HG02852 (cell line): ENCODE results near the gene ART5.

Source experiments
- ATAC-seq: cut with Tn5 transposase; IDR thresholded peaks from one replicate; pipeline ENCODE4 v1.9.1; 2021; ENCODE audit warnings: mild to moderate bottlenecking, moderate library complexity; ENCODE audit not compliant: unreplicated experiment

ART5 gene, protein sequence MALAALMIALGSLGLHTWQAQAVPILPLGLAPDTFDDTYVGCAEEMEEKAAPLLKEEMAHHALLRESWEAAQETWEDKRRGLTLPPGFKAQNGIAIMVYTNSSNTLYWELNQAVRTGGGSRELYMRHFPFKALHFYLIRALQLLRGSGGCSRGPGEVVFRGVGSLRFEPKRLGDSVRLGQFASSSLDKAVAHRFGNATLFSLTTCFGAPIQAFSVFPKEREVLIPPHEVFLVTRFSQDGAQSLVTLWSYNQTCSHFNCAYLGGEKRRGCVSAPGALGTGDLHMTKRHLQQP

DNA sequence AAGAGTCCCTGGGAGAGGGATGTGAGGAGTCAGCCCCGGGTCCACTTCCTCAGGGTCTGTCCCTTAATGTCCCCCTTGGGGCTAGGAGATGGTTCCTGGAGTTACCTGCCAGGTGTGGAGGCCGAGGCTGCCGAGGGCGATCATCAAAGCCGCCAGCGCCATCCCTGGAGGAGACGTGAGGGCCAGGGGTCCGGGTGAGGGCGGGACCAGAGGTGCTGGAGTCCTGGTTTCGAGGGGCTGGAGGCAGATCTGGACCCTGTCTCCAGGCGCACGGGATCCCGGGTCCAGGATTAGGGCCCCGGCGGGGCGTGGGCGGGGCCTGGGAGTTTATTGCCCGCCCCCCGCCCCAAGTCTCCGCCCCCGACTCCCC lies at the start of gene ART5:
Gene ART5, minus strand, starts transcription at position 292 of the 370 bp plus-strand sequence. Its CDS starts 130 bp downstream, at position 162.
- no peak for ATAC-seq

DNA sequence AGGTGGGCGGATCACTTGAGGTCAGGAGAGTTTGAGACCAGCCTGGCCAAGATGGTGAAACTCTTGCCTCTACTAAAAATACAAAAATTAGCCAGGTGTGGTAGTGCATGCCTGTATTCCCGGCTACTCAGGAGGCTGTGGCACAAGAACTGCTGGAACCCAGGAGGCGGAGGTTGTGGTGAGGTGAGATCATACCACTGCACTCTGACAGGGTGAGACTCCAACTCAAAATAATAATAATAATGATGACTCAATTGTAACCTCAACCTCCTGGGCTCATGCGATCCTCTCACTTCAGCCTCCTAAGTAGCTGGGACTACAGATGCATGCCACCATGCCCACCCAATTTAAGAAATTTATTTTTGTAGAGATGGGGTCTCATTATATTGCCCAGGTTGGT lies 45.0 kb upstream of the ART5 start:
- no peak for ATAC-seq

DNA sequence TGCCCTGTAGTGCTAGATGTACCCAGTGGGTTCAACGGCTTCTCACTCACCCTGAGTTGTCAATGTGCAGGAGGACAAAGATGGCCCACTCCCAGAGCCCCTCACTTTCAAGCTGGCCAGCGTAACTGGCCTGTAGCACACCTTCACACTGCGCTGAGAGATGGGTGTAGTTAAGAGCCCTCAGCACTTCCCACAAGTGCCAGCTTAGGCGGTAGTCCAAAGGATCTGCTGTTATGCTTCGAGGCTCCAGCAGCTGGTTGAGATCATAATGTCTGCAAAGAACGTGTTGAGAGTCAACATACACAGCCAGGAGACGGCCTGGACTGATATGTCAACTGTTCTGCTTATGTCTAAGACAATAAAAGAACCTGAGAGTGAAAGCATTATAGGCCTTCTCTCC lies 44.1 kb upstream of the ART5 start:
- no peak for ATAC-seq

DNA sequence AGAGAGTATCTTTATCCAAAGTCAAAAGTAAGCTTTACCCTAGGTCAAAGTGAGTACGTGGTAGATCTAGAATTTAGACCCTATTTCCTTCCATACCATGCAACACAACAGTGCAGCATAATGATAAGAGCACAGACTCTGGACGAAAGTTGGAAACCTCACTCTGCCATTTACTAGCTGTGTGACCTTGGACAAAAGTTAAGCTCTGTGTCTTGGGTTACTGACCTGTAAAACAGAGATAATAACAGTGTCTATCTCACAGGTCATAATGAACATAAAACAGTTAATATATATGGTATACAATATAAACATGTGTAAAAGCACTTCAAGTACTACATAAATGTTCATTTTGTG lies 43.0 kb upstream of the ART5 start:
- ATAC-seq = no peak

DNA sequence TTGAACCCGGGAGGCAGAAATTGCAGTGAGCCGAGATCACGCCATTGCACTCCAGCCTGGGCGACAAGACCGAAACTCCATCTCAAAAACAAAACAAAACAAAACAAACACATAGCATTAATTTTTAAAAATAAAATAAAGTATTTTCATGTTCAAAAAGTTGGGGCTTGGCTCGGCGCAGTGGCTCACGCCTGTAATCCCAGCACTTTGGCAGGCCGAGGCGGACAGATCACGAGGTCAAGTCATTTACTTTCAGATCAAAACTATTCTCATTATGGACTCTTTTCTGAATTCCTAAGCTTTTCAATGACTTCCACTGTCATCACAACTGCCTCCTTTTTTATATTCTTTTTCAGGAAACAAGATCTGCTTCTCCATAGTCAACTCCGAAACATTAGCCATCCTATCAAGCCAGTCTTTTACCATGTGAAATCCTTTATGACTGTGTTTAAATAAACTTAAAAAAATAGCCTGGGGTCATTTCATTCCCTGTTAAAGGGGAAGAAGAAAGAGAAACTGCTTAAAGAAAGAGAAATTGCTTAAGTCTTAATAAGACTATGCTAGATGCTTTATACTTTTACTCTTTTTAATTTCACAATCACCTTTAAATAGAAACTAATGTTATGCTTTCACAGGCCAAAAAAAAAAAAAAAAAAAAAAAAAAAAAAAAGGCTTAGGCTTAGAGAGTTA lies 42.5 kb upstream of the ART5 start:
- ATAC-seq = no peak

DNA sequence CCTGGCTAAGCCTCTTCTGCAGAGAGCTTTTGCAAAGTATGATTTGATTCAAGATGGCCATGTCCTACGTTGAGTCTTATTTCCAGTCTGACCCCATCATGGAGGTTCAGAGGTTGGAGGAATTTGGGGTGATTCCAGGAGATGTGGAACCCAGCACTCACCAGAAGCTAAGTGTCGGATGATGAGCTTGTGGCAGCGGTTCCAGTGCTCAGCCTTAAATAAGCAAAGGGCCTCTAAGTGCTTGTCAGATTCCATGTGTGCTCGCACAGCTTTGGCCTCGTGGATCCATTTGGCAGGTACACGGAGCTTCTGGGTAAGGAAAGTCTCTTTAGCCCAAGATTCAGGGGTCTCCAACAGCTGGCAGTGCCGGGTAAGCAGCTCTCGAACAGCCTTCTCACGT lies 41.2 kb upstream of the ART5 start:
- ATAC-seq = no peak

DNA sequence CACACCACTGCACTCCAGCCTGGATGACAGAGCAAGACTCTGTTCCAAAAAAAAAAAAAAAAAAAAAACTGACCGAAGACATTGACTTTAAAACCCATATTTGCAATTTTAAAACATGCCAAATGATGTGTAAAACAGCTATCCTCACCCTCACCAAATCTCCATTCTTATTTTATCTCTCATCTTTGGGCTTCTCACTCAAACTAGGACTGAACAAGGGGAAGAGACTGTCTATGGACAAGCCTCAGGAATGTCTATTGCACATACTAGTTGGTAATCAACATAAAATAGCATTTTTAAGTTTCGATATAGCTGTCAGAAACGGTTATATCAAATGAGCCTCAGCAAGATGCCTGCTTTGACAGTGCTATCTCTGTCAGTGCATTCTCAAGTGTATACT lies 37.3 kb upstream of the ART5 start:
- no peak for ATAC-seq

DNA sequence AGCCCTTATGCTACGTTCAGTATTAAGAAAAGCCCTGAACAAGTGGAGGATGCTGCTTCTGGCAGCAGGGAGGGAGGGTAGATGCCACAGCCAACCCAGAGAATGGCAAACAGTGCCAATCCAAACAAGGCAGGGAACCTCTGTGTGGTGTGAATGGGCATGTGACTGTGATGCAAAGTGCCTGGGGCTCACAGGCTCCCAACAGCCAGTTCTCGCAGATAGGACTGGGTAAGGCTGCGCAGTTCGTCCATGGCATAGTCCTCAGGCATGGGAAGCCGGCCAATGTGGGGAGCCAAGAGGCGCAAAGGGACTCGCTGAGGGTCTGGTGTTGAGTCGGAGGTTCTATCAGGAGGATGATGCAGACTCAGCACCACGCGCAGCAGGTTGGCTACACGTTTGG lies 34.2 kb upstream of the ART5 start:
- ATAC-seq = no peak

DNA sequence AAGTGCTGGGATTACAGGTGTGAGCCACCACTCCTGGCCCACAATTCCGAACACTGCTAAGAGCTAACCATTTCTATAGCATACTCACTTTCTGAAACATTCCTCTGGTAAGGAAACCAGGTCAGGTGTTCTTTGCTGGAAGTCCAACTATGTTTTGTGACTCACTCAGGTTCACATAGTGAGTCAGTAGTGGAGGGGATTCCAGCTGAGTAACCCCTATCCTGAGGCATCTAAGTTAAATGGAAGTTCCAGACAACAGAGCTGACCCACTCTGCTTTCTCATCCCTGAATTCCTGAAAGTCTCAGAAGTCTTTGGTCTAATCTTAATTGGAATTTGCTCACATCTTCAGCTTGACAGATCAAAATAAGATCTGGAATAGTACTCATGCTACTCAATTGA lies 32.4 kb upstream of the ART5 start:
- no peak for ATAC-seq

DNA sequence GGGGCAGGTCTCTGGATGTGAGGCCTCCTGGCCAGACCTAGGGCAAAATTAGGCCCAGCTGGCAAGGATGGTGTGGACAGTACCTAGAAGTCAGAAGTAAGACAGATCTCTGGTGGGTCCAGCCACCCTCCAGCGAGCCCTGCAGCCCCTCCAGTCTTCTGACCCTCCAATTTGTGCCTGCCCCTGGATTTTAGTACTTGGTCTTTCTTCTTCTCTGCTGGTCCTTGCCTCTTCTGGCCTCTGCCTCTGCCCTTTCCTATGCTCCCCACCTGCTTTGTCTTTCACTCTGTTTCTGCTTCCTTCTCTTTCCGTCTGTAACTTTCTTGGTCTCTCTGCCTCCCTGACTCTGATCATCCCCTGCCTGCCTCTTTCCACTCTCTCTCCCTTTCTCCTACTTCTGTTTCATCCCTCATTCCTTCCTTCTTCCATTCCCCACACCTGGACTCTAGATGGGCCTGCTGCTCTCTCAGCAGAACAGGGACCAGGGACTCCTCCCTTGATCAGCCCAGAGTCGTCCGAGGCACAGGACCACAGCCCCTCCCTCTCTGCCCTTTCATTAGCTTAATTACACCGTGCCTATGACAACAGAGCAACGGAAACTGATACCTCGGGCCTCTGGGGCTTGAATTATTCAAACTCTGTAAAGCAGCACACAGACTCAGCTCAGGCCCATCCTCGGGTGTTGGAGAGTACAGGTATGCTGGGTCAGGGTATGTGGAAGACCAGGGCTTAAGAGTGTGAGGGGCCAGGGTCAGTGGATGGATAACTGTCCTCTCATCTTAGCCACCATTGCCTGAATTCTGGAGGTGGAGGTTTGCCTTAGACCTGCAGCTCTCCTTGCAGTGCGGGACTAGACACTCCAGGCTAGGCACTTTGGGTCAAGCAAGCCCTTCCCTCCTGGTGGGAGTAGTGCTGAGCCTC lies 29.8 kb upstream of the ART5 start, which contains the start of gene CHRNA10:
Gene CHRNA10, minus strand, starts transcription at position 51 of the 921 bp plus-strand sequence. CDS start 72 bp downstream, outside the sequence.
- ATAC-seq = no peak

DNA sequence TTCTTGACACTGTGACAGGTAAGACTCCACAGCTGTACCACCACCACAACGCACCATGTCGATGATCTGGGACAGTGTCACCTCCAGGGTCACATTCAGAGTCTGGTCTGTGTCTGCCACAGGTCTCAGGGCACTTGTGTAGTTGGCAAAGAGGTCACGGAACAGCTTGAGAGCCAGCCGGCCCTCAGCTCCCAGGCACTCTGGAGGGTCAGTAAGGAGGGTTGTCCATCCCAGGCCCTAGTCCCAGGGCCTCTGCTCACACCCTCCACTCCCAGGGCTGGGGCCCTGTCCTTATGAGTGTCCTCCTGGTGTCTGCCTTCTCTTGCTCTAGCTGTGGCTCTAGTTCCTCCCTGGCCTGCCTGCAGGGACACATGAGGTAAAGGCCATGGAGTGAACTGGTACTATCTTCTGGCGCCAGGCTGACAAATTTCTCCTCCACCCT lies 28.0 kb upstream of the ART5 start:
- no peak for ATAC-seq

DNA sequence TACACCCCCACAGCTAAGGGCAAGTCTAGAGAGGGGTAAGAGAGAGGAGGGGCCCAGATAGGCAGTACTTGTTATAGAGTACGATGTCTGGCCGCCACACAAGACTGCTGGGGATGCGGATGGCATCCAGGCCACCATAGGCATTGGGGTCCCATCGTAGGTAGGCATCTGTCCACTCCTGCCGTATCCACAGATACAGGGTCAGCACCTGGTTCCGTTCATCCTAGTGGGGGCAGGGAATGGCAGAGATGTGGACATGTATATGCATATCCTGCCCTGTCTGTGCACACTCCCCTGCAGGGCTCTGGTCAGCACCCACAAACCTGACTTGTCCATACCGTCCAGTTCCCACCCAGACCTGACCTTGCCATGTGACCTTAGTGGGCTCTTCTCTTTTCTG lies 27.3 kb upstream of the ART5 start:
- ATAC-seq = no peak

DNA sequence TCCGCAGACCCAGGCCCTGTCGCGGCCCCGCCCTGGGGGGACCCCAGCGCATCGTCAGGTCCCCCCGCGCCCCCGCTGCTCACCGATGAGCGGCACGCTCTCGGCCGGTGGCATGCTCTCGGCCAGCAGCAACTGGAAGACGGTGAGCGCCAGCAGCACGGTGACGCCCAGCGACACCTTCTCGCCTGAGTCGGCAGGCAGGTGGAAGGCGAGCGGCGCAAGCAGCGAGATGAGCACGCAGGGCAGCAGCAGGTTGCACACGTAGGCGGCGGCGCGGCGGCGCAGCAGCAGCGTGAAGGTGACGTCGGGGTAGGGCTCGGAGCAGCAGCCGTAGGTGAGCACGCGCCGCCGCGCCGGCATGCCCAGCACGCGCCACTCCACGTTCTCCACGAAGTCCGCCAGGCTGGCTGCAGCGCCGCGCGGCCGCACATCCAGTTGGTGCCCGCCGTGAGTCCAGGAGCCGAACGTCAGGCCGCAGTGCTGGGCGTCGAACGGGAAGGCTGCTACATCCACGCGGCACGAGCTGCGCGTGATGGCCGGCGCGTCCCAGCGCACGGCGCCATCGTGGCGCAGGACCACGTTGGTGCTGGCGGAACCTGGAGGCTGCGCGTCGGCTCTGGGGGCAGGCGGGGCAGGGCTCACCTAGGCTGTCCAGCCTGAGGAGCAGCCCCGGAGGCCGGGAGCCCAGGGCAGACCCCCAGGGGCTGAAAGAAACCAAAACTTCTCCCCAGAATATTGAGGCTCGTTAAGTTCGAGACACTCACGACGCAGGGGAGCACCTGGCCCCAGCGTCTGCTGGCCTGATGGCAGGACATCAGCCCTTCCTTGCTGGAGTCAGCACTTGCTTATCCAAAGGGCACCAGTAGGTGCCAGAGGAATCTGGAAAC lies 25.6 kb upstream of the ART5 start:
- ATAC-seq = no peak

DNA sequence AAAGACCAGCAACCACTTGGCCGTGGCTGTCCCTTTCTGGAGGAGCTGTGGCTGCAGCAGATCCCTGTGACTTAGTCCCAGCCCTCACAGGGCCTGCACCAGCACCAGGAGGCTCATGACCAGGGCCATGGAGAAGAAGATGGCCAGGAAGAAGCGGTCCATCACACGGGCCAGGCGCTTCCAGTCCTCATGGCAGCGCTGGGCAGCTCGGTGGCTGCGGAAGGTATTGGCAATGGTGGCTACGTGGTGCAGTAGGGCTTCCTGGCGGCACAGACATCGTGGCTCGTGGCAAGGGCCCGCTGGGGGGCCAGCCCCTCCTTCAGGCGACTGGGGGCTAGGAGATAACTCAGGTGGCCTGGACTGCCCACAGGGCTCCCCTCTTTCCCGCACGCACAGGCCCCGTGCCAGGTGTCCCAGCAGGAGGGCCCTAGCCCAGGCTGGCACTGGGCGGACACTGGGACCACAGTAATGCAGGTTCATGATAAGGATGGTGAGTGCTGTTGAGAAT lies 24.3 kb upstream of the ART5 start:
- no peak for ATAC-seq

DNA sequence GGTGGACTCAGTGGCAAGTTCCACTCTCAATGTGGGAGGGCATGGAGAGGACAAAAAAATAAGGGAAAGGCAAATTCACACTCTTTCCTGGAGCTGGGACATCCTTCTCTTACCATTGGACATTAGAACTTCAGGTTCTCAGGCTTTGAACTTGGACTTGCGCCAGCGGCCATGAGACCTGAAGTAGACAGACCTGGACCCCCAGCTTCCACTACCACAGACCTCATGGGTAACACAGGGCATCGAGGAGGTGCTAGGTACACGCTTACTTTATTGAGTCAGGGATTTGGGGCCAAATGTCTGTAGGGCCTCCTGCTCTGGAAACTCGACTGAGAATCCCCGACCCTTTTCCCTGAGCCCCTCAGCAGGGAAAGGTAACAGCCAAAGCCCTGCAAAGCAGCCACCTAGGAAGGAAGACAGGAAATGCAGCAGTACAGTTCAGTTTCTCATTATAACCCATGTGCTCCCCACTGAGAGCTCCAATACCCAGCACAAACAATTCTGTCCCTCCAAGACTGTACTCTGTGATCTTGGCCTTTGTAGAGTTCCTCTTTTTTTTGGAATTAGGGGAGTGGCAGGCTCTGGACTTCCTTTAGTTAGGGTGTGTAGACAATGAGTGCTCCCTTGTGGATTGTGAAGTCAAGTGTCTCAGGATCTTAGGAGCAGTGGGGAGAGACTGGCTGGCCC lies 23.7 kb upstream of the ART5 start:
- ATAC-seq = no peak

DNA sequence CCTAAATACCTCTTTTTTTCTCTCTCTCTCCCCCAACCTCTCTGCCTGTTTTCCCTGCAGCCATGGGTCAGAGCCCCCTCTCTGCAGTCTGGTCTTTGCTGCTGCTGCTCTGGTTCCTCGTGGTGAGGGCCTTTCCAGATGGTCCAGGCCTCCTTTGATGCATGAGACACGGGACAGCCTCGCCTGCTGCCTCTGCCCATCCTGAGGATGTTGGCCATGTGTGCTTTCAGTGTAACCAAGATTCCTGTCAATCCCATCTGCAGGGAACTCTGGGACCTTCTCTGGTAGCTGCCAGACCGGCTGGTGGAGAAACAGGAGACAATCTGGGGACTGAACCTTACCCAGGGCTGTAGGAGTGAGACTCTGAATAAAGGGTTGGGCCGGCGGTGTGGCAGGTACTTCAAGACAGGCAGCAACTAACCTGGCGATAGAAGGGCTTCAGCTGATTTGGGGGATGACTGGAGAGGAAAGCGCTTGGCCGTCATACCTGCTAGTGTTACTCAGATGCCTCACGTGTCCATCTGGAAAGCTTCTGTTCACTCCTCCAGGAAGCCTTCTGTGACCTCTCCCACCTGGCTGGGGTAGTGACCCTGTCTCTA lies 22.3 kb upstream of the ART5 start:
- no peak for ATAC-seq

DNA sequence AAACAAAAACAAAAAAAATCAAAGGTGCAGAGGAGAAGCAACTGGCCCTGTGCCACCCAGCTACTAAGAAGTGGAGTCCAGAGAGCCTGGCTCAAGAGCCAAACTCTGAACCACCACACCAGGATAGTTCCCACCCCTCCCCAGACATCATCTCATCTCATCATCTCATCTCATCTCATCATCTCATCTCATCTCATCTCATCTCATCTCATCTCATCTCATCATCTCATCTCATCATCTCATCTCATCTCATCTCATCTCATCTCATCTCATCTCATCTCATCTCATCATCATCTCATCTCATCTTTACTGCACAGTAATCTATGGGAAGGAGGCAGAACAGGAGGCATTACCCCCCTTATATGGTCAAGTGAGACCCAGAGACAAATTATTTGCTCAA lies 21.1 kb upstream of the ART5 start:
- ATAC-seq = no peak

DNA sequence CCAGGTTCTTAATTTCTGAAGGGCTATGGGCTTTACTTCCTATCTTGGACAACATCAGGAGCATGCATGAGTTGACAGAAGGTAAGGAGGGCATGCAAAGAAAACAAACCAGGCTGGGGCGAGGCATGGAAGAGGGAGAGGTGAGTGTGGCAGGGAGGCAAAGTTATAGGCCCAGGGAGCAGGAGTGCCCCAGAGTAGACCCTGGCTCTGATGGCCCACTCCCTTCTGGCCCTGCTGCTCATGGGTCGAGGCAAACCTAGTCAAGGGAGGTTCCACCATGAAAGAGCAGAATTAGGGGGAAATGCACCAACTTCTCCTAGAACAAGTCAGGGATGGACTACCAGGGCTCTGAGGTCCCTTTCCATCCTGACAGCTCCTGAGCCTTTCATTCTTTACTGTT lies 19.2 kb upstream of the ART5 start:
- ATAC-seq = no peak
